Endometrial microvascular endothelial cells (primary cell): ENCODE data around the gene BMERB1. TPM values are rescaled to one million over a fixed set of nuclear protein-coding genes. Genes with fewer than 3 reads are reported as not detected.

Experiments used
- in situ Hi-C: cut with HindIII; loops from 2 replicates; pipeline ENCODE4 v1.10.0; 2017; ENCODE audit warnings: low sequenced_read_pairs, low pct_unique_long_range_greater_than_20kb; ENCODE audit errors: inconsistent ontology term
- total RNA-seq: library from RNA; depleted of rRNA; stranded (reverse); fragments of >200 nt; gene quantifications from one replicate; pipeline ENCODE4 v1.2.3, GENCODE V29; 2015; ENCODE audit errors: inconsistent ontology term

Gene BMERB1
- total RNA-seq, 1 donor from 2014 or later: 28.4 TPM

DNA sequence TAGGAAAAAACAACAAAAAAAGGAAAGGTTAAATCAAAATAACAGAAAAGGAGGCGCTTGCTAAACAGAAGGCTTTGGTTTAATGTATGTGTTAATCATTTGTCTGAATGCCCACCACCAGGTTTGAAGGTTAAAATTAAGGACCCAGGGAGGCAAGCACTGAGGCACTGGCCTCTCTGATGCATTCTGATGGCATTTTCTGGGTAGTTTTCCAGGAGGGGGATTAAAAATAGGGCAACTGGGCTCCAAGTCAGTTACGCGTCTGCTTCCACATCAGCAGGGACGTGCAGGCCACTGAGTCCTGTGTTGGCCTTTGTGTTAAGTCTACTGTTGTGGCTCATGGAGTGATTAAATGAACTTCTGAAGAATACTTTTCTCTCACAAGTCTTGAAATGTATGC, 181.6 kb downstream of the BMERB1 start:
- in situ Hi-C loops: no loop called here

DNA sequence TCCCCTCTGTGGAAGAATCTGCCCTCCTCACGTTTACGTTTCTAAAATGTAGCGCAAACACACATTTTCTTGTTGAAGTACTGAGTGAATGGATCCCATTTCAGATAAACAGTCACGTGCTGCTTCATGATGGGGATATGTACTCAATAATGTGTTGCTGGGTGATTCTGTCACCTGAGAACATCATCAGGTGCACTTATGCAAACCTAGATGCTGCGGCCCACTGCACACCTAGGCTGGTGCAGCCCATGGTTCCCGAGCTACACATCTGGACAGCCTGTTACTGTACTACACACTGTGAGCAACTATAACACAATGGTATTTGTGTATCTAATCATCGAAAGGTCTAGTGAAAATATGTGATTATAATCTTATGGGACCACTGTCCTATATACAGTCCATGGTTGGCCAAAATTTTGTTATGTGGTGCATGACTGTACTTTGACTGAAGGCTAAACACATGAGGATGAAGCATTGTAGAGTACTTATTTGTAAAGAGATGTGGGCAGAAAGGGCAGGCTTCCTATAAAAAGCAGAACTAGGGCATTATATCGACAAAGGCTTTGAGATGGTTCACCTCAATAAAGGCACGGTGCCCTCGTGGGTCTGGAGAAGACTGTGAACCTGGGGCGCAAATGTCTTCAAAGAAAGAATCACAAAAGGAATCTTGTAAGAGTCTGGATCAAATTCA, 182.2 kb downstream of the BMERB1 start:
- in situ Hi-C loops: no loop called here

DNA sequence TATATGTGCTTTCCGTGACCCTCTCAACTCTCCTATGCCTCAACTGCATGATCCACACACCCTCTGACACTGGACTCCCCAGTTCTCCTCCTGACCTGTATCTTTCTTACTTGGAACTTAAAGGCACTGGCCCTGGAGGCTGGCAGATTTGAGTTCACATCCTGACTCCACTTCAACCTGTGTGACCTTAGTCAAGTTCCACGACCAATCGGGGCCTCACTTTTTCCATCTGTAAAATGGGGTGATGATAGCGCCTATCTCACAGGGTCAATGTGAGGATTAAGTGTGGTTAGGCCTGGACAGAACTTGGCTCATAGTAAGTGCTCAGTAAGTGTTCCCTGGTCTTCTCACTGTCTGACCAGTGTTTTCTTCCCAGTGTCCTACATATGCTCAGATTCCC, 183.5 kb downstream of the BMERB1 start:
- in situ Hi-C loops: no loop called here

DNA sequence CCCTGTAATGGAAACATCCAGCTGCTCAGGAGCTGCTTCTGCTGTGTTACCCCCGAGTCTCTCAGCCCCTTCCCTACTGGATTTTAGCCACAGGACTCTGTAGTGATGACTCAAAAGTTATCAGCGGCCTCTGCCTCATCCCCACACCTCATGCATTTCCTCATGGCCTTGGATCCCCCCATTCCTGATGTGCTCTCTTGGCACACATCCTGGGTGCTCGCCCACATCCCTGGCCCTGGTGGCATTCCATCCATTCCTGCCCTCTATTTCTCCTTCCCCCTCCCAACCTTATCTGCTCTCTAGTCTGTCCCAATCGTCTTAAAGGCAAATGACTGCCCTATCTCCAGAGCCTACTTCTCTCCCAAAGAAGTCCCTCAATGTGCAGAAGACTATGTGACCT, 184.0 kb downstream of the BMERB1 start:
- in situ Hi-C loops: no loop called here

DNA sequence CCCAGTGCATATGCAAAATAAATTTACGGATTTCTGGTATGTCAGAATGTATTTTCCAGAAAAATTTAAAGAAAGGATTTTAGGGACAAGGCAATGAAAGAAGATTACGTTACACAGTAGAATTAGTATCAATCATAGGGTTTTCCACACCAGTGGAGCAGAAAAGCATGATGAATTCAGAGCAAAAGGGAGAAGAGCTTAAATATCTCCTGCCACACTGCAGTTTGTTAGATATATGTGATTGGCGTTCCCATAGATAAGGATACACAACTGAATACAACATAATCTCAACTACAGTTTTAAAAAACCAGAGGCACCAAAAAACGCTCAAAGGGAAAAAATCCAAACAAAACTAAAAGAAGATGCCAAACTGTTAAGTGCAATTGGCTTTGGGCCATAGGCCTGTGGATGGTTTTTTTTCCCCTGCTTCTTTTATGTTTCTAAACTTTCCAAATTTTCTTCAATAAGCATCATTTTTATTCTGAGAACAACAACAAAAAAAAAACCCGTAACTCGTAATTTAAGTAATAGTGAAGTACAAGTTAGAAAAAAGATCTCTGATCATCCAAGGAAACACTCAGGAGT, 186.3 kb downstream of the BMERB1 start:
- in situ Hi-C loops: no loop called here

DNA sequence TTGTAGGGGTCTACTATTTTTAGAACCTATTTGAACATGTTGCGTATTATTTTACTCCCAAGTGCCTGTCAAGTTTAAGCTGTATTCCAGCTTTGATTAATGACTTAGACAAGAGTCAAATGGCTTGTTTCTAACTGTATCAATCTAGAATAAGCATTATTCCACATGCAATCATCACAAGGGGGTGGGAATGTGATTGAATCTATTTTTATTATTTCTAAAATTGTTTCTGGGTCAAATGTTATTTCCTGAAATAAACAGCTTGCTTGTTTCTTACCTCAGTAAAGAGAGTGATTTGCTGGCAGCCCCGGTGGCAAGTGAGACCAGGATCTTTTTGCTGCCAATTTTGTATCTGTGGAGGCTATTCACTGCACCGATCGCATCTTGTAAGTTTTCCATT, 187.1 kb downstream of the BMERB1 start:
- in situ Hi-C loops: no loop called here

DNA sequence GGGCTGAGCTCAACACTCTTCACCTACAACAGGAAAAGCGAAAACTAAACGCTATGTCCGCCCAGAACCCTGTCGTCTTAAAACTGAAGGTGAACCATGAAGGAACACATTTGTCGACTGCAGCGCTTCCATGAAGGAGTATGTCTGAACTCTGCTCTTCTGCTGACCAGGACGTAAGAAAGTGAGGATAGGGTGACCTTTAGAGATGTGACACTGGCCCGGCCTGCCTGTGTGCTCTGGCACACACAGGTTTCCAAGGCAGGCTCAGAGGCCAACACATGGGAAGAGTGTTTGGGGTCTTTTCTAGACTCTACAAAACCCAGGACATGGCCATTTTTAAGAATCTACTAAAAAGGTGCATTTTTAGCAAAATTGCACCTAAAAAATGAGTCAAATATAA, 187.5 kb downstream of the BMERB1 start:
- in situ Hi-C loops: no loop called here

DNA sequence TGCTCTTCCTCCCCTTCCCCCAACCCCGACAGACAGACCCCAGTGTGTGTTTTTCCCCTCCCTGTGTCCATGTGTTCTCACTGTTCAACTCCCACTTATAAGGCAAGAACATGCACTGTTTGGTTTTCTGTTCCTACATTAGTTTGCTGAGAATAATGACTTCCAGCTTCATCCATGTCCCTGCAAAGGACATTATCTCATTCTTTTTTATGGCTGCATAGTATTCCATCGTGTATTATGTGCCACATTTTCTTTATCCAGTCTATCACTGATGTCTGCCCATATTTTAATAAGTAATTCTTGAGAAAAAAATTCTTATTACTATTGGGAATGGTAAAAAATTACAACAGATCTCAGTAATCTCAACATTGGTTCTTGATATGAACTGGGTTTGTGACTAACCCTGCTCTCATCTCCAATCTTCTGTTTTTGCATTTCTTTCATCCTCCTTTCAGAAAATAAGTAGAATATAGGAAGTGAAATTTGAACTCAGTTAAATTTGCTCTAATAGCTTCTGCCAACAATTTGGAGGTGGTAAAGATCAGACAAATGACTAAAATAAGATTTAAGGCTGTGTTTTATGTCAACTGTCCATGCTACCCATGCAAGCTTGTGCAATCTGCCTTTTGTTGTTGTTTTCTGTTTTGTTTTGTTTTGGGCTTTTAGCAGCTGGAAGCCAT, 197.5 kb downstream of the BMERB1 start:
- in situ Hi-C loops: no loop called here

DNA sequence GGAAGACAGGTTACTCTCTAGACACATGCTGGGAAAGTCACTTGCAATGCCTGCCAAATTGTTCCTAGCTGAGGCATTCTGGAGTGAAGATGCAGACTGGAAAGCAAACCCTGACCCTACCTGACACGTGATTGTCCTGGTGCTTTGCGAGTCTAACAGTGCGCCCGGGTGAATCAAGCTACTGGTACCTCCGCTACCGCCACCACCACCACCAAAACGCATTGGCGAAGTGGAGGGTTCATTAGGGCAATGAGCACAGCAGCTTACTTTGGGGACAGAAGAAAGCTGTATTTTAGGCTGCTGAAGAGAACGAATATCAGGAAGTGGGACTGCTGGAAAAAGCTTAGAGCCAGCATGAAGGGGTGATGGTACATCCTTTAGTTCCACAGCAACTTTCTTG, 201.5 kb downstream of the BMERB1 start:
- in situ Hi-C loops: no loop called here

DNA sequence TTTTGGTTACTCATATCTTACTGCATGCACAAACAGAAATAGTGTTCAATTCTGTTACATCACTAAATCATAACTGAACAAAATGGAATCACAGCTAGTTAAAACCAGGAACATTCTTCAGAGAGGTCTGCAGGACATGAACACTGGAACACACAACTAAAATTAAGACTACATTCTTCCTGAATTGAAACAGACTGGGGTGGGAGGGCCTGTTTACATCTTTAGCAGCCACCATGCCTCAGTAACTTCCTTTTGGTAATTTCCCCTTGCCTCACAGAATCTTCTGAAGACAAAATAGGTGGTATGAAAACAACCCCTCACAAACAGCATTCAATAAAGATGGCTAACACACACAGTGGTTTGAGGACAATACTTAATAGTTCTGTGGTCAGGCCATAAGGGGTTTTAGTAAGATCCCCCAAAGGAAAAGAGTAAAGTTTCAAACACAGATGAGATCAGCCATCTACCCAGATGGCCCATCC, 202.0 kb downstream of the BMERB1 start:
- in situ Hi-C loops: no loop called here

Other genes with a start within 250 kb of the BMERB1 start
- gene NPIPA5, start 56.3 kb upstream of the BMERB1 start, total RNA-seq: 1.7 TPM
- gene MPV17L, start 38.8 kb upstream of the BMERB1 start, total RNA-seq: 0.19 TPM
- gene MARF1, start 208.6 kb downstream of the BMERB1 start, total RNA-seq: 13.7 TPM
- gene NDE1, start 215.7 kb downstream of the BMERB1 start, total RNA-seq: 57.4 TPM